Mesendoderm (in vitro differentiated cells): Measurements from ENCODE around the gene KIF4A.
A peak's percentile ranks its signal among the peaks of the same experiment; 100 is the strongest.

Experiments
- DNase-seq: peaks from one replicate; pipeline ENCODE4 v3.0.0; 2013
- H2AK5ac ChIP-seq: 2 replicates; pipeline ENCODE4 v1.6.1; 2013; ENCODE audit warnings: low read length, inconsistent platforms
- H2BK120ac ChIP-seq: 2 replicates; pipeline ENCODE4 v1.6.1; 2013; ENCODE audit warnings: low read depth, mild to moderate bottlenecking, low read length, moderate library complexity, mixed read lengths
- H2BK15ac ChIP-seq: replicated peaks from 2 replicates; pipeline ENCODE4 v1.6.1; 2013; ENCODE audit warnings: low read depth, mild to moderate bottlenecking, moderate library complexity
- H2BK5ac ChIP-seq: 2 replicates; pipeline ENCODE4 v1.6.1; 2013; ENCODE audit warnings: low read length, inconsistent platforms
- H3K18ac ChIP-seq: 2 replicates; pipeline ENCODE4 v1.6.1; 2013; ENCODE audit warnings: mild to moderate bottlenecking, low read length, mixed read lengths
- H3K23ac ChIP-seq: one replicate; pipeline ENCODE4 v1.6.1; 2013; ENCODE audit warnings: low read length
- H3K27ac ChIP-seq: 2 replicates; pipeline ENCODE4 v1.5.1; 2013; ENCODE audit warnings: low read depth, mild to moderate bottlenecking, inconsistent platforms, low read length, moderate library complexity
- H3K27me3 ChIP-seq: 2 replicates; pipeline ENCODE4 v1.6.1; 2013; ENCODE audit warnings: low read length, control low read depth, mild to moderate bottlenecking, inconsistent platforms; ENCODE audit not compliant: insufficient read depth, poor library complexity
- H3K36me3 ChIP-seq: 2 replicates; pipeline ENCODE4 v1.6.1; 2013; ENCODE audit warnings: low read length, inconsistent platforms; ENCODE audit not compliant: control insufficient read depth, insufficient read depth
- H3K4ac ChIP-seq: one replicate; pipeline ENCODE4 v1.6.1; 2013; ENCODE audit warnings: low read depth, mild to moderate bottlenecking, low read length, moderate library complexity
- H3K4me1 ChIP-seq: 2 replicates; pipeline ENCODE4 v1.6.1; 2013; ENCODE audit warnings: low read depth, low read length, inconsistent platforms; ENCODE audit not compliant: control insufficient read depth
- H3K4me2 ChIP-seq: 2 replicates; pipeline ENCODE4 v1.6.1; 2013; ENCODE audit warnings: low read length
- H3K4me3 ChIP-seq: 2 replicates; pipeline ENCODE4 v1.5.1; 2013; ENCODE audit warnings: mild to moderate bottlenecking, low read length
- H3K56ac ChIP-seq: one replicate; pipeline ENCODE4 v1.6.1; 2013; ENCODE audit warnings: low read length
- H3K79me1 ChIP-seq: 2 replicates; pipeline ENCODE4 v1.6.1; 2013; ENCODE audit warnings: low read length, inconsistent platforms
- H3K79me2 ChIP-seq: 2 replicates; pipeline ENCODE4 v1.6.1; 2013; ENCODE audit warnings: mild to moderate bottlenecking, low read length; ENCODE audit not compliant: control insufficient read depth, insufficient read depth
- H3K9ac ChIP-seq: 2 replicates; pipeline ENCODE4 v1.6.1; 2013; ENCODE audit warnings: low read length, inconsistent platforms
- H4K5ac ChIP-seq: one replicate; pipeline ENCODE4 v1.6.1; 2013; ENCODE audit warnings: low read length
- H4K8ac ChIP-seq: one replicate; pipeline ENCODE4 v1.6.1; 2013; ENCODE audit warnings: low read depth, mild to moderate bottlenecking, control low read depth, low read length, moderate library complexity
- WGBS: extraction: QIAGEN DNeasy Blood & Tissue Kit; methylation state at CpG from one replicate; pipeline ENCODE4 v1.1.7; 2013; ENCODE audit warnings: low lambda C conversion rate, missing lambda C conversion rate; ENCODE audit not compliant: insufficient coverage; ENCODE audit errors: extremely low coverage; 5-methylcytosine and 5-hydroxymethylcytosine counted together

KIF4A gene

DNA sequence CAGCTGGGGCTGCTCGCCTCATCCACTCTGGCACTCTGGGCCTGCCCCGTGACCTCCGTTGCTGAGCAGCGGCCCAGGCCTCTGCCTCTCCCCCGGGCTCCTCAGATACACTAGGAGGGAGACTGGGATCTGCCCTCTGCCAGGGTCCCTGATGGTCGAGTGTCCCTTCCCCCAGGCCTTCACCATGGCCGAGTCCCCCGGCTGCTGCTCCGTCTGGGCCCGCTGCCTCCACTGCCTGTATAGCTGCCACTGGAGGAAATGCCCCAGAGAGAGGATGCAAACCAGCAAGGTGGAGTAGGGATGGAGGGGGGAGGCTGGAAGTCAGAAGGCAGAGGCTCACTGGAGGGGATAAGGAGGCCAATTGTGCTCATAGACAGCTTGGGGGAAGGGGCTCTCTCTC lies 134.9 kb downstream of the KIF4A start:
- DNase-seq = no peak

DNA sequence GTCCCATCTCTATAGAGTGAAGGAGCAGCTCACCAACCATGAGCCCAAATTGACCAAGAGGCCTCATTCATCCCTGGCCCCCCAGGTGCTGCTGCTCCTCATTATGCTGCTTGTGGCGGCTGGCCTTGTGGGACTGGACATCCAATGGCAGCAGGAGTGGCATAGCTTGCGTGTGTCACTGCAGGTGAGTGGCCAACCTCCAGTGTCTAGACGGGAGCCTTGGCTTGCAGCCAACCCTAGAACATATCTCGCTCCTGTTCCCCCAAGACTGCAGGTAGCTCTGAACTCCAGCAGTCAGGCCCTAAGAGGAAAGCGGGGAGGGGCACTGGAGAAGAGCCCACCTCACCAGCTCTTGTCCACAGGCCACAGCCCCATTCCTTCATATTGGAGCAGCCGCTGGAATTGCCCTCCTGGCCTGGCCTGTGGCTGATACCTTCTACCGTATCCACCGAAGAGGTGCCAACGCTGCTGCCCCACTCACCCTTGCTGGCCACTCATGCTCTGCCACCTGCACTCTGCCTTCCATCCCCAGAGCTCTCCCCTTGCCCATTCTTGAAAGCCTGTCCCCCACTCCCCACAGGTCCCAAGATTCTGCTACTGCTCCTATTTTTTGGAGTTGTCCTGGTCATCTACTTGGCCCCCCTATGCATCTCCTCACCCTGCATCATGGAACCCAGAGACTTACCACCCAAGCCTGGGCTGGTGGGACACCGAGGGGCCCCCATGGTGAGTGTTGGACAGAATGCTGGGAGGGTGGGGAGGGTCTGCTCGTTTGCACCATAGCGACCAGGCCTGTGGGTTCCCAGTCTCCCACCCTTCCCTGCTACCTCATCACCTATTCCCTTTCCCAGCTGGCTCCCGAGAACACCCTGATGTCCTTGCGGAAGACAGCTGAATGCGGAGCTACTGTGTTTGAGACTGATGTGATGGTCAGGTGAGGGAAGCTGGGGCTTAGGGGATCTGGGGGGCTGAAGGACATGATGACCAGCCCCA lies 136.7 kb downstream of the KIF4A start:
- no peaks in the 10 kb centered on the region for H3K36me3 ChIP-seq
- H4K5ac ChIP-seq = no peak overlapping the region
- H3K4me1 ChIP-seq = no peaks in the 10 kb centered on the region
- H3K4me2 ChIP-seq = no peak overlapping the region
- H3K4ac ChIP-seq = no peak overlapping the region
- no peak overlapping the region for H2BK120ac ChIP-seq
- no peak overlapping the region for H2AK5ac ChIP-seq
- no peak overlapping the region for H3K27ac ChIP-seq
- H3K4me3 ChIP-seq = no peak overlapping the region
- H3K9ac ChIP-seq = no peak overlapping the region
- H2BK15ac ChIP-seq = no peak overlapping the region
- no peak for DNase-seq
- no peak overlapping the region for H3K18ac ChIP-seq
- H2BK5ac ChIP-seq = no peak overlapping the region
- no peak overlapping the region for H3K23ac ChIP-seq
- H3K56ac ChIP-seq = no peak overlapping the region
- no CpG with 5 or more reads among the region's 15 CpGs for WGBS
- no peaks in the 10 kb centered on the region for H3K27me3 ChIP-seq
- H3K79me2 ChIP-seq = no peaks in the 10 kb centered on the region
- no peak overlapping the region for H4K8ac ChIP-seq
- H3K79me1 ChIP-seq = no peaks in the 10 kb centered on the region

More for the DNA sequence above, 134.9 kb downstream of the KIF4A start:
- Histone ChIP-seq H2AK5ac (no peak overlapping the region), H3K4me3 (no peak overlapping the region), H3K9ac (no peak overlapping the region), H4K5ac (no peak overlapping the region), H2BK120ac (no peak overlapping the region), H2BK15ac (no peak overlapping the region), H4K8ac (no peak overlapping the region), H2BK5ac (no peak overlapping the region), H3K18ac (no peak overlapping the region), H3K23ac (no peak overlapping the region), H3K79me2 (no peaks in the 10 kb centered on the region), H3K4me2 (no peak overlapping the region), H3K79me1 (no peaks in the 10 kb centered on the region), H3K4me1 (no peaks in the 10 kb centered on the region), H3K56ac (no peak overlapping the region), H3K4ac (no peak overlapping the region), H3K36me3 (no peaks in the 10 kb centered on the region), H3K27ac (no peak overlapping the region), H3K27me3 (no peaks in the 10 kb centered on the region)
- WGBS = no CpG with 5 or more reads among the region's 10 CpGs

DNA sequence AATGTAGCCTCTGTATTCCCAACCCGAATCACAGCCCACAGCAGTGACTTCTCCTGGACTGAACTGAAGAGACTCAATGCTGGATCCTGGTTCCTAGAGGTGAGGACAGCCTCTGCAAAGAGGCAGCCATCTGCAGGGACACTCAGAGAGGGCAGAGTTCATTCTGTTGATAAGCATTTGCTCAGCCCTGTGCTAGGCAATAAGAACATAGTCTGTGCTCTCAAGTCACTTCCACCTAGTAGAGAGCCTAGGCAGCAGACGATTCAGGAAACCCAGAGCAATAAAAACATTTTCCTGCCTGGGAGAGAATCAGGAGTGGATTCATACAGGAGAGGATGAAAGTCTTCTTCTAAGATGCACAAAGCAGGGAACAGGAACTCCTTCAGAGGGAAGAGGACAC lies 137.5 kb downstream of the KIF4A start:
- no peaks in the 10 kb centered on the region for H3K79me2 ChIP-seq
- H3K4me2 ChIP-seq = no peak overlapping the region
- no peak overlapping the region for H3K4ac ChIP-seq
- no peak overlapping the region for H3K27ac ChIP-seq
- no peak overlapping the region for H2BK5ac ChIP-seq
- H3K4me1 ChIP-seq = no peaks in the 10 kb centered on the region
- H3K18ac ChIP-seq = no peak overlapping the region
- no peak overlapping the region for H2AK5ac ChIP-seq
- H2BK120ac ChIP-seq = no peak overlapping the region
- no peaks in the 10 kb centered on the region for H3K36me3 ChIP-seq
- H2BK15ac ChIP-seq = no peak overlapping the region
- no CpG with 5 or more reads among the region's 2 CpGs for WGBS
- no peak overlapping the region for H3K23ac ChIP-seq
- H3K4me3 ChIP-seq = no peak overlapping the region
- H3K79me1 ChIP-seq = no peaks in the 10 kb centered on the region
- H3K27me3 ChIP-seq = no peaks in the 10 kb centered on the region
- no peak overlapping the region for H4K5ac ChIP-seq
- H3K9ac ChIP-seq = no peak overlapping the region
- H3K56ac ChIP-seq = no peak overlapping the region
- no peak for DNase-seq
- H4K8ac ChIP-seq = no peak overlapping the region

DNA sequence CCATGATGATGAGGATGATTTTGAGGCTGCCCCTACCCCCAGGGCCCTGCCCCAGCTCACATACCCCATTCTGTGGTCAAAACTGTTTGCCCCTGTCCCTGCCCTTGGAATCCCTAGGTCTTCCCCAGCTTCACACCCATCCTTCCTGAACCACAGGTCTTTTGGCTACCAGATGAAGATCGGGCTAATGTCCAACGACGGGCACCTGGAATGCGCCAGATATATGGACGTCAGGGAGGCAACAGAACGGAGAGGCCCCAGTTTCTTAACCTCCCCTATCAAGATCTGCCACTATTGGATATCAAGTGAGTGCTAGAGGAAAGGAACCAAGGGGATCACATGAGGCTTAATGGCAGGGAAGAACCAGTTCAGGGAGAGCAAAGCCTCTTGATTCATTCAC lies 139.9 kb downstream of the KIF4A start:
- Histone ChIP-seq H4K5ac (no peak overlapping the region), H2BK5ac (no peak overlapping the region), H3K79me1 (no peaks in the 10 kb centered on the region), H3K36me3 (no peaks in the 10 kb centered on the region), H3K23ac (no peak overlapping the region), H2AK5ac (no peak overlapping the region), H3K4me2 (no peak overlapping the region), H3K79me2 (no peaks in the 10 kb centered on the region), H2BK15ac (no peak overlapping the region), H3K56ac (no peak overlapping the region), H3K4me1 (no peaks in the 10 kb centered on the region), H3K4ac (no peak overlapping the region), H2BK120ac (no peak overlapping the region), H4K8ac (no peak overlapping the region), H3K27ac (no peak overlapping the region), H3K18ac (no peak overlapping the region), H3K9ac (no peak overlapping the region), H3K4me3 (no peak overlapping the region), H3K27me3 (no peaks in the 10 kb centered on the region)
- no CpG with 5 or more reads among the region's 6 CpGs for WGBS
- DNase-seq = no peak

DNA sequence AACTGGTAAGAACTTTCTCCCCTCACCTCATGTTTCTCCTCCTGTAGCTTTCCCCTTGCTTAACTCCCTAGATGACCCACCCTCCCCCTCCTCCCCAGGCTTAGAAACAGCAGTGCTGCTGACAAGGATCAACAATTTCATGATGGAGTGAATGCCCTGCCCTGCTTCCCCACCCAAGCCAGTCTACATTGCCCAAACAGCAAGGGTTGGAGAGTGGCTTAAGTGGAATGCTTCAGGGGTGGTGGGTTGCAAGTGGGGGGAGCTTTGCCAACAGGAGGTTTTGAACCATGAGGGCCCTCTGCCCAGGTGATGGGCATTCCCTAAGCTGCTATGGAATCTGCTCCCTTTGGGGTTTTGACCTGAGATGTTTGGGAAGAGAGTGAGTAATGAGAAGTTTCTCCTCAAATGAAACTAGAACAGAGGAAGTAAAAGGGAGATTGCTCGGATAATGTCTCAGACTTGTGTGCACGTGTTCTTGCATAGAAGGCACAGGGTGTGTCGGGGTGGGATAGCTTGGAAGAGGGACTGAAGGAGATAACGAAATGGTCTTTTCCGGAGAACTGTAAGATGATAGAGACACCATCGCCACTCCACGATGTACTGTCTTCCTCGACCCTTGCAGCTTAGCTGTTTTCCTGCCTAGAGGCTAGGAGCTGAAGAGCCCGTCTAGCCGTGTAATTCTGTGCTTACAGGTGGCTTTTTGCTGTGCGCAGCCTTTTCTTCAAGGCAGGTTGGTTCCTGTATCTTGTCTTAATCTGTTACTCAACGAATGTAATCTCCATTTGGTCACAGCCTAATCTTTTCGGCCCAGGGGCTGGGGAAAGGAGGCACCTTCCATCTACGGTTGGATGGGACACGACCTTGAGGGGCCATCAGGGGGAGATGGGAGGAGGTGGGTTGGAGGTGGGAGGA lies 143.3 kb downstream of the KIF4A start:
- H3K36me3 ChIP-seq = no peaks in the 10 kb centered on the region
- H2BK5ac ChIP-seq = no peak overlapping the region
- no peaks in the 10 kb centered on the region for H3K4me1 ChIP-seq
- no peak overlapping the region for H3K23ac ChIP-seq
- no peaks in the 10 kb centered on the region for H3K79me2 ChIP-seq
- H3K18ac ChIP-seq = no peak overlapping the region
- no peak overlapping the region for H3K27ac ChIP-seq
- H4K8ac ChIP-seq = no peak overlapping the region
- H4K5ac ChIP-seq = no peak overlapping the region
- H2AK5ac ChIP-seq = no peak overlapping the region
- H3K27me3 ChIP-seq = no peaks in the 10 kb centered on the region
- no peak overlapping the region for H2BK15ac ChIP-seq
- H3K4me3 ChIP-seq = no peak overlapping the region
- no peaks in the 10 kb centered on the region for H3K79me1 ChIP-seq
- H3K9ac ChIP-seq = peak overlapping the region; percentile 45
- no peak overlapping the region for H2BK120ac ChIP-seq
- H3K4me2 ChIP-seq = no peak overlapping the region
- H3K4ac ChIP-seq = no peak overlapping the region
- no peak for DNase-seq
- WGBS = no CpG with 5 or more reads among the region's 15 CpGs
- no peak overlapping the region for H3K56ac ChIP-seq
